GM10847 (cell line): ENCODE data around the gene CDH13.

Source experiments
- POLR2A ChIP-seq: IDR thresholded peaks from 2 replicates; pipeline ENCODE4 v1.6.1; 2011; ENCODE audit not compliant: insufficient read length; ENCODE audit errors: extremely low read depth

The CDH13 gene

DNA sequence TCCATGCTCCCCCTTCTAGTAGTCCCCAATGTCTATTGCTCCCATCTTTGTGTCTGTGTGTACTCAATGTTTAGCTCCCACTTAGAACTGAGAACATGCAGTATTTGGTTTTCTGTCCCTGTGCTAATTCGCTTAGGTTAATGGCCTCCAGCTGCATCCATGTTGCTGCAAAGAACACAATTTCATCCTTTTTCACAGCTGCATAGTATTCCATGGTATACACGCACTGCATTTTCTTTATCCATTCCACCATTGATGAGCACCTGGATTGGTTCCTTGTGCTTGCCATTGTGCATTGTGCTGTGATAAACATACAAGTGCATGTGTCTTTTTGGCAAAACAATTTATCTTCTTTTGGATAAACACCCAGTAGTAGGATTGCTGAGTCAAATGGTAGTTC lies 1104.0 kb downstream of the CDH13 start:
- TF ChIP-seq POLR2A = no peak

DNA sequence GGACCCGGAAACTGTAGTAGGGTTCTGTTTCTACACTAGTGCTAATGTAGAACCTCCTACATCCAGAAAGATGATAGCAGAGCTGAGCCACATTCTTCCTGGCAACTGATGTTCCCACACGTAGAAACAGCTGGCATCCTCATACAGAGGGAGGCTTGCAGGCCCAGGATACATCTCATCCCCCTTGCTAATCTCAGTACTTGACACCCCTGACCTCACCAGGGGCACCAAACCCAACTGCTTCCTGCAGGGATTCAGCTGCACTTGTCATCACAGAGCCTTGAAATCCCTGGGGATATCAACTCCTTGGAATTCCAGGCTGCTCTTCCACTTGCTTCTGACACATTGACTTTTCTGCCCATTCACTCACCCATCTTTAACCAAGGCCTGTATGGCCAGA lies 1105.8 kb downstream of the CDH13 start:
- TF ChIP-seq POLR2A = no peak

DNA sequence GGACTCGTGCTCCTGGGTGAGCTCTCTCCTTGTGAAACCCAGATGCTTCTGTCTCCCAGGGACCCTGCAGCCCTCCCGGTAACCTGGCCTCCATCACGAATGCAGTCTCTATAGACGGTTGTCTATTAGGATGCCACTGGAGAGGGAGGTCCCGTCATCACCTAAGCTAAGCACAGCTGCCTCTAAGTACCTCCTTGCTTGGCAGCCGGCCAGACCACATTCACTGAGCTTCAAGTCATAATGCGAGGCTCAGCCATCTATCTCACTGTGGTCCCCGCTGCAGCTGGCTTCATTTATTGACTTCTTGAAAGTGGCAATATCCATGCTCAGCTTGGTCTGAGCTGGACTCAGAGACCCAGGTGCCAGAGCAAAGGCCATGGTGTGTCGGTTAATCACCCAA lies 1106.5 kb downstream of the CDH13 start:
- TF ChIP-seq POLR2A = no peak

DNA sequence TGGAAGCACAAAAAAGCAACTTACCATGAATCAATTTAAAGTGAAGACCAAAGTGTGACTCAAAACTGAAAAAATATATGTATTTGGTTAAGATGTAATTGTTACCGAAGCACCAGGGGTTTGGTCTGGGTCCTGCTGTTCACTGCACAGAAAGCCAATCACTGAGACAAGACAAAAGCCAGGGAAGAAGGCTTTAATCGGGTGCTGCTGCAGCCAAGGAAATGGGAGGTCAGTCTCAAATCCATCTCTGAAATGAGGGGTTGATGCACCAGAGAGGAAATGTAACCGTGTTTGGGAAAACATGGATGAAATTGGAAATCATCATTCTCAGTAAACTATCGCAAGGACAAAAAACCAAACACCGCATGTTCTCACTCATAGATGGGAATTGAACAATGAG lies 1107.4 kb downstream of the CDH13 start:
- TF ChIP-seq POLR2A = no peak

DNA sequence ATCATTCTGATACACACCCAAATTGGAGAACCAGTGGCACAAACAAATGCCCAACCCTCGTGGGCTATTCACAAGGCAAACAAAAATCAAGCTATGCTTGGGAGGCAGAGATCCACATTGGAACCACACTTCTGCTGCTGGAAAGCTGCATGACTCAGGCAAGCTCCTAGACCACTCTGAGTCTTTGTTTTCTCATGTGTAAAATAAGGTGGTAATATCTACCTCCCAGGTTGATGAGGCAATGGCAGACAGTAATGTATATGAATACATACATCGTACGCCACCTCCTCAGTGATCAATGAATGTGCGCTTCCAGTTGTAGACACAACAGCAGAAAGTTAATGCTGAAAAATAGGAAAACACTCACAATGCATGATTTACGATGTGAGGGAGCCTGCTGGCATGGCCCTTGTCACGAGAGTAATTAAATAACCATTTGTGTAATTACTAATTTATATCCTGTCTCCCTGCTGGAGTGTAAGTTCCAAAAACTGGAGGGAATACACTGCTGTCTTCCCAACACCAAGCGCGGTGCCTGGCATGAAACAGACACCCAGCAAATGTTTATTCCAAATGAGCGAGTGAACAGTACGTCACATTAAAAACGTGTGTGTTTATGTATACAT lies 1111.1 kb downstream of the CDH13 start:
- no peak for TF ChIP-seq POLR2A

DNA sequence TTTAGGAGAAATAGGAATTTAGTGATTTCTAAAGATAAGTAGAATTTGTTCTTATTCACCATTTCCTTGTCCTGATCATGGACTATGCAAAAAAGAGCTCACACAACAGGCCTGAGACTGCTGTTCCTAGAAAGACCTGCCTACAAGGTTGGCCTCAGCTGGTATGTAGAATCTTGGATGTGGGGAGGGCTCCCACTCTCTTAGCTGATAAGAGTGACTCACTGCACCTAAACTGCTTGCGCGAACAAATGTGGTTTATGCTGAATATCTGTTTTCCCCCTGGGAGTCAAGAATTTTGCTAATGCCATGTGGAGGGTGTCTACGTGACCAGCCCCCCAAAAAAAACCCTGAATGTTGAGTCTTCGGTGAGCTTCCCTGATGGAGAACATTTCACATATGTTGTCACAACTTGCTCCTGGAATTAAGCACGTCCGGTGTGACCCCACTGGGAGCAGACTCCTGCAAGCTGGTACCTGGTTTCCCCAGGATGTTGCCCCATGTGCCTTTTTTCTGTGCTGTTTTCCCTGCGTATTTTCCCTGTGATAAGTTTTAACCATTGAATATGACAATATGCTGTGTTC lies 1112.2 kb downstream of the CDH13 start:
- no peak for TF ChIP-seq POLR2A

DNA sequence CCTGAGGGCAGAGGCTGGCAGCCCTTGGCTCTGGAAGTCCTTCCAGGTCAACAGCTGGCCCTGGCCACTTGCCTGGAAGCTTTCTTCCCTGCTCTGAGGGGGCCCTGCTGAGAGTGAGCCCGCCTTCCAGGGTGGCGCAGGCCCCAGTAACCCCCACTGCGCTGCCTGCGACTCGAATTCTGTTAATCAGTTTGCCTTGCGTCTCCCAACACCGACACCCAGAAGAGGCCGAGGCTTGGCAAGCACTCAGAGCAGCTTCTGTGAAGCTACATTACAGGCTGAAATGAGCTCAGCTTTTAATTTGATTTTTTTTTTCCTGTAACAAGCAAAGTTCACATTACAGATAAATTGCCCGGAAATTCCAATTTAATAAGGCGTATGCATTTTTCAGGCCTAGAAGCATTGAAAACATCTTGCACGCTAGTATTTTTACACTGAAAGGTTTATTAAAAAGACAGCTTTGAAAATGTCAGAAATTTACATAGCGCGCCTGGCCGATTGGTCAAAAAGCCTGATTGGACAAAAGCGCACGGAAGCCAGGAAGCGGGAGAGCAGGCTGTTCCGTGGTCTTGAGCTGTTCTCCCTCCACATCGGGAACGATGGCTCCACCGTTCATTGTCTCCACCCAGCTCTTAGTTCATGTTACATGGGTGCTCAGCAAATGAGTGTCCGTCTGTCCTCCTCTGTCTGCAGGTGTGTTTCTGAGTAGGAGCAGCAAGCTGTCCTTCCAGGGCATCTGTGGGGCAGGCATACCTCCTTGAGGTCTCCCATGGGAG lies 1115.5 kb downstream of the CDH13 start:
- TF ChIP-seq POLR2A = no peak

DNA sequence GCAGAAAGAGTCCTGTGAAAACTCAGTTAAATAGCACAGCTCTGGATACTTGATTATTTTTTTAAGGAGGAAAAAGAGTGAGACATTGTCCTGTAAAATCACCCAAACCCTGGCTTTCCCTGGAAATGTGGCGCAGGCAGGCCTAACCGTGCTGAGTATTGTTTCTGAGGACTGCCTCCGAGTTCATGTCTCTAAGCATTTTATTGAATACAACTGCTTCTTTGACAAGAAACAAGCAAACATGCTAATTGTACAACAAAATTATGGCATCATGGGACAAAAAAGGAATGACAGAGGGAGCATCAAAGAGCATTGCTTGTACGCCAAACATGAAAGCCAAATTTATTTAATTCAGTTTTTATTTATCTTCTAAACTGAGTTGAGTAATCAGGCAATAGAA lies 1116.5 kb downstream of the CDH13 start:
- TF ChIP-seq POLR2A = no peak

DNA sequence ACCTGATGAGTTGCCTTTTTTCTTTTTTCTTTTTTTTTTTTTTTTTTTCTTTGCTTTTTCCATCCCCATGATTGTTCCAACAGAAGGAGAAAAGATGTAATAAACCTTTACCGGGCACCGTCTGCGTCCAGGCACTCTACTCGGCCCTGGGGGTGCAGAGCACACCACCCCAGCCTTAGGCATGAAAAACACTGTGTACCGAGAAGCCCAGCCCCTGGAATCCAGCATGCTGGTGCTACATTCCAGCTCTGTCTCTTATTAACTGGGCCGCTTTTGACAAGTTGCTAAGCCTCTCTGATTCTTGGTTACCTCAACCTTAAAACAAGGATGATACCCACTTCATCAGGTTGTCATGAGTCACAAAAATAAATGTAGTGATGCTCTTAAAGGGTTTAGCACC lies 1117.0 kb downstream of the CDH13 start:
- no peak for TF ChIP-seq POLR2A

DNA sequence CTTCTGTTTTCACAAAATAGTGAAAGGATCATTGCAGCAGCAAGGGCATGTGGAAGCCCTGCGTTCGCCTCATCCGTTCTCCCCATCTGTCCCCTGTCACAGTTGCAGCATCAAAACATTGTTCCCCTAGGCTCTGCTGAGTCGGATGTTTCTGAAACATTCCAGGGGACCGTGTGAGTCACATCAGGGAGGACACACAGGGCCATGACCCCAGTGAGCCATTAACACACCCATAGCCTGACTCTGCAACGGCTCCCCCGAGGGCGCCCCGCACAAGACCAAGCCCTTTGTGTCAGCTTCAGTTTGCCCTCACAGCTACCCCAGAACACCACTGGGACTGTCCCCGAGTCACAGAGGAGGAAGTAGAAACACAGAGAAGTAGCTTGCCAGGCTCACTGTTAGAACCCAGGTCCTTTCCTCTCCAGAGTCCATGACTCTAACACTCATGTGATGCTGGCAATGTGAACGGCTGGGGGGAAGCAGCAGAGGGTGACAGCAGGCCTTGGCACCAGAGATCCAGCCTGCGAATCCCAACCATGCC lies 1117.7 kb downstream of the CDH13 start:
- TF ChIP-seq POLR2A = no peak

DNA sequence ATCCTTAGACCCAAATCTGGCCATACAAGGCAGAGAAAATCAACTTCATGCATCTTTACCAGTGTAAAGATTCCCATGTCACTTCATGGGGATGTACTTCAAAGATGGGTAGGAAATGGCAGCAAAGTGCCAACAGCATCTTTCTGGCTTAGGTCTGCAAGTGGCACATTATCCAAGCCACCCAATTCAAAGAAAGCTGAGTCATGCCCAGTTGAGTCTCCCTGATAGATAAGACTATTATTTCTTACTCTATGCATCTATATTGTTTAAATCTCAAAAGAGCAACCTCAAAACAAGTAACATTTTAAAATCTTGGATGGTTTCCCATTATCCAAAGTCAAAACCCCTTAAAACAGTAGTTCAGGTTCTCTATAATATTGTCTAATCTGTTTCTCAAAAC lies 1119.8 kb downstream of the CDH13 start:
- TF ChIP-seq POLR2A = no peak

DNA sequence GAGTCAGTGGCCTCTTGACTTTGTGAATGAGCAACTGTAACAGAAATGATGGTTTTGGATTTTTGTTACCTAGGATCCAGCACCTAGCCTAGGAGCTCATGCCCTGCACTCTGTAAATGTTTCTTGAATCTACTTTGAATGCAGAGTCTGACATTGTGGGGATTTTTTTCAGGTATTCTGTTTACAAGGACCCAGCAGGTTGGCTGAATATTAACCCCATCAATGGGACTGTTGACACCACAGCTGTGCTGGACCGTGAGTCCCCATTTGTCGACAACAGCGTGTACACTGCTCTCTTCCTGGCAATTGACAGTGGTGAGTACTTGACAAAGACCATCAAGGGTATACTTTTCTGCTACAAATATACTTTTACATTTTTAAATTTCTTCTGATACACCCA lies 1121.2 kb downstream of the CDH13 start:
- TF ChIP-seq POLR2A = no peak

DNA sequence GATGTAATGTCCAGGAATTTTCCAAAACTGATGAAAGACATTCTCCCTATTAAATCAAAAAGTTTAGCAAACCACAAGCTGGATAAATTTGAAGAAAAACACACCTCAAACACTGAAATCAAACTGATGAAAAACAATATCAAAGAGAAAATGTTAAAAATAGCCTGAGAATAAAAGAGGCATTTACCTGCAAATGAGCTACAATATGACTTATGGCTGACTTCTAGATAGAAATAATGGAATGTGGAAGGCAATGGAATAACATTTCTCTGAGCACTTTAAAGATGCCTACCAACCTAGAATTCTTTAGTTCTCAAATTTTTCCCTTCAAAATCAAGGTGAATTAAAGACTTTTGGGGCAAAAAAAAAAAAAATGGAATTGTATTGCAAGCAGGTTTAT lies 1128.6 kb downstream of the CDH13 start:
- no peak for TF ChIP-seq POLR2A

DNA sequence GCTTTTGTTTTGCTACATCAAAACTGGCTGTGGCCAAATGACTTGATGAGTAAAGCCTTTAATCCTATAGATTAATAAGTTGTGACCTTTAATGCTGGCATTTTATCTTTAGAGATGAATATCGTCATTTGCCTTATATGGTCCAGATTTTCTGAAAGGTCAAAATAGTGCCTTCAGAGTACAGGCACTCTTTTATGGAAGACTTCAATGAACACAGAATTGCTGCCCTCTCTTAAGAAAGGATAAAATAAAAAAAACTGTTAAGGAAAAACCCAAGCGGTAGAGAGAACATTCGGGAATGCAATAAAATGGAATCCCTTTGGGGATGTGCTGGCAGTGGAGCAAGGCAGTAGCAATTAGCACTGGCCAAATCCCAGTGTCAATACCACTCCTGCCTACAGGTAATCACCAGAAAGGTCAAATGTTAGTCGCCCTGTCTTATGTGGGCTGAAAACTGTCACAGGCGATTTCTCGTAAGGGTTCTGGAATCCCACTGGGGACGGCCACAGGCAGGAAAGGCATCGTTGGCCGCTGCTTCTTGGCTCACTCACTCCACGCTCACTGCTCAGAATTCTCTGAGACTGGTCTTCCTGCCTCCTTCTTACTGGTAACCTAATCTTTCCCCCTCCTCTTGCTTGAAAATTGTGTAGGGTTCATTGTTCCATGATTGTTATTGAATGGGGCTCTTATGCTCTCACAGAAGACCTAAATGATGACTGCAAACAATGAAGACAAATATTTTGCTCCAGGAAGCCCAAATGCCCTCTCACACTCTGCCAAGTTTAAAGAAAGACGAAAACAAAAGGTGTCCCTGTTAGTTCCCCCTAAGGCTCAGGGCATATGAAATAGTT lies 1135.6 kb downstream of the CDH13 start:
- TF ChIP-seq POLR2A = no peak

DNA sequence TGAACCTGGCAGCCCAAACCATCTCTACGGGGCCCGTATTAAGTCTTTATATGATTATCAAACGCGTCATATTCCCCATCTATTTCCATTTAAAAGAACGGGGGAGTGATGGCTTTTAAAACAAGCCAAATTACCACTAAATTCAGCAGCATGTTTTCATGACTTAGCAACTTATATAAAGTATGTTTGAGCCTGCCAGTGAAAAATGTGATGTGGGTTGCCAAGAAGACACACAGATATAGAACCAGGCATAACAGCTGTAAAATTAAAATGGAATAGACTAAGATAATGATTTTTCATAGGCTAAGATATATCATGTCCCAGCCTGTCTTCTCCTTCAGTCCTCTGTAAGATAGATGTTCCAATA lies 1136.2 kb downstream of the CDH13 start:
- TF ChIP-seq POLR2A = no peak
